GM21381 (cell line): ENCODE data around the gene ZBTB32.

Source experiments
- ATAC-seq: cut with Tn5 transposase; IDR thresholded peaks from one replicate; pipeline ENCODE4 v1.9.1; 2021; ENCODE audit warnings: mild to moderate bottlenecking, moderate library complexity; ENCODE audit not compliant: unreplicated experiment

The ZBTB32 gene

DNA sequence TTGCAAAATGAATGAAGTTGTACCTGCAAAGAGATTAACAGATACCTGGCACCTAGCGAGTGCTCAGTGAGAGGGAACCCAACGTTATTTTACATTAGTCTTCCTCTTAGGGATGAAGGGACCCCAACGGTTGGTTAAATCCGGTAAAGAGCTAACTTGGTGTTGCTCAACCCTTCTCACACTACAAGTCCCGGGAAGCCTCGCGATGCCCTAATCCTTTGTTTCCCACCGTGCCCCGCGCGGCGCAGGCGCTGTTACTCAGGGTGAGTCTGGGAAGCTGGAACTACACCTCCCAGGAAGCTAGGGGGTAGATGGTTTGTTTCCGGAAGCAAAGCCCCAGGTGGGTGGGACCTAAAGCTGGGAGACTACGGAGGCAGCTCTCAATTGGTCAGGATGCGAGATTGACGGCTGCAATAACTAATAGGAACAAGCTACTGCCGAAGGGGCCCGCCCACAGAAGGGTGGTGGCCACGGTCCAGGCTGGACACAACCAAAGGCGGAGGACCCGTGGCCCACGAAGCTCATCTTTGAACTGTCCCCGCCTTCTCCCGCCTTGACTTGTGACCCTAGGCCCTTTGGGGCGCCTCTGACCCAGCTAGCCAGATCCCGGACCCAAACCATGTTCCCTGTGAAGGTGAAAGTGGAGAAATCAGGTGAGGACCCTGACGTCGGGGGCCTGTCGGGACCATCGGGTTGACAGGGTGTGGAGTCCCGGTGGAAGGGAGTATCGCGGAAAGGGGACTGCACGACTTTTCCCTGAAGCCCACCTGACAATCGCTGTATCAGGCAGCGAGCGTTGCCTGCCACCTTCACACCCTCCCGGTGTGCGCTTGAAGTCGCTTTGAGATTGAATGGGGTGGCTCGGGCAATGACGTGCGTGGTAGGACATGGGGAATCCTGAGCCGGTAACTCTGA is 44.0 kb downstream of the ZBTB32 start, which contains the start of gene LIN37:
Gene LIN37 (plus strand): TSS at position 471 of the 915 bp plus-strand sequence. CDS start 149 bp downstream, at position 620.
- peak; percentile 57 for ATAC-seq

DNA sequence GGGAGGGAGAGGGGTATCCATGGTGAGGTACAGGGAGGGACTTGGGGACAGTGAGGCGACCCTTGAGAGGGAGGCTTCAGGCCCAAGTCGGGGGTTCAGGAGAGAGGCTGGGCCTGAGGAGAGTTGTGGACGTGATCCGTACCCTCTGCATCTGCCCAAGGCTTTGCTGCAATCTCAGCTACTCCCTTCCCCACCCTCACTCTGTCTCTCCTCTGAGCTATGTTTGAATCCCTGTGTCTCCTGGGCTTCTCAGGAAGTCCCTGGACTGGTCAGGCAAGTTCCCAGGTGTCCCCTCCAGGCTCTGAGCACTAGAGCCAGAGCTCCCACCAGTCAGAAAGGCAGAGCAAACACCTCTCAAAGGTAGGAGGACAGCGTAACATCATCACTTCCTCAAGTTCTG is 45.8 kb downstream of the ZBTB32 start:
- ATAC-seq: no peak

DNA sequence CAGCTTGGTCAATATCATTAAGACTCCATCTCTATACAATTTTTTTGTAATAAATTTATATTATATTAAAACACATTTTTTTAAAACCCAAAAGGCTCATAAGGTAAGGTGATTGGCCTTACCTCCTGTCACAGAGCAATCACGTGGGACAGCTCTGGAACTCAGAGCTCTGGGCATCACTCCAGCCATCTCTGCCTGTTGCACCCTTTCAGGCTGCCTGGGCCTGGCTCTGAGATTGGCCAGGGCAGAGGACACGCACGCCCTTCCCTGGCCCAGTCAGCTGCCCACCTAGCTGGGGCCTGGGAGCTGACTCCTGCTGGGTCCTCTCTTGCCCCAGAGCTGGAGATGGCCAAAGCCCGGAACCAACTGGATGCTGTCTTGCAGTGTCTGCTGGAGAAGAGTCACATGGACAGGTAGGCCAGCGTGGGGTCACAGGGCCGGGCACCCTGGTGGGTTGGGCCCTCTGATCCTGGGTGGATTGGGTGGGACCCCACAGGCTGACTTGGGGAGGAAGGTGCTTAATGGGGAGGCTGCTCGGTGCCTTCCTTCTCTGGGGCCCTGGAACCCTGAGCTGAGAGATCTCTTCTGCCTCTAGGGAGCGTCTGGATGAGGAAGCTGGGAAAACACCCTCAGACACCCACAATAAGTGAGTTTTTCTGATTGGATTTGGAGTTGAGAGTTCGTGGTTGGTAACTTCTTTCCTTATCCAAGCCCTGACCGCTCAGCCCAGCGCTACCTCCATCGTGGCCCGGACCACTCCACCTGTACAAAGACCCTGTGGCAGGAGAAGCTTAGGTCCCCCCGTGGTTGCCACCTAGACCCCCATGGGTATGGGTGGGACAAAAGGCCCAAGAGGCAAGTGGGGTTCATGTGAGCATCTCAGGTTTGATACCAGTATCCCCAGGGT is 47.7 kb downstream of the ZBTB32 start:
- ATAC-seq: no peak

GRCh38 chr19:35752746-35753350 is 48.5 kb downstream of the ZBTB32 start:
- ATAC-seq: no peak

DNA sequence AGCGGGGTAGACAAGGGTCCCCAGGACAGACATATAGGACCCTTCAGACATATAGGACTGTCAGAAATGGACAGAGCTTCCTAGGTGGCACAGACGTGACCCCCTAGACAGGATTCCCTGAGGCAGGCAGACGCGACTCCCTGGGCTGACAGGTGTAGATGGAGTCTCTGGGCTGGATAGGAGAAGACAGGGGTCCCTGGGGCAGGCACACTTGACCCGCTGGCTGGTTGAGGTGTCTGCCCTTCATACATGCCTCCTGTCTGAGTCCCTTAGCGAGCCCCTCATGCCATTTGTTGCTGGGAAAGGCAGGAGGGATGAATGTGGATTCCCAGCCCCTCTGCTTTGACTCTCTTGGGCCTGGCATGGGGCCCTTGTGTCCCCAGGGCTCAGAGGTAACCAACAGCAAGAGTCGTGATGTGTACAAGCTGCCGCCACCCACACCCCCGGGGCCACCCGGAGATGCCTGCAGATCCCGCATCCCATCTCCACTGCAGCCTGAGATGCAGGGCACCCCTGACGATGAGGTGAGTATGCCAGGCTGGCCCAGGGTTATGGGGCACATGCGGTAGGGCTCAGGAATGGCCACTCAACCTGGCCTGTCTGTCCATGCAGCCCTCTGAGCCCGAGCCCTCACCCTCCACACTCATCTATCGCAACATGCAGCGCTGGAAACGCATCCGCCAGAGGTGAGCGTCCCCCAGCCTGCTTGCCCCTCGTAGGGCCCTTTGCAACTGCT is 49.4 kb downstream of the ZBTB32 start:
- no peak for ATAC-seq

DNA sequence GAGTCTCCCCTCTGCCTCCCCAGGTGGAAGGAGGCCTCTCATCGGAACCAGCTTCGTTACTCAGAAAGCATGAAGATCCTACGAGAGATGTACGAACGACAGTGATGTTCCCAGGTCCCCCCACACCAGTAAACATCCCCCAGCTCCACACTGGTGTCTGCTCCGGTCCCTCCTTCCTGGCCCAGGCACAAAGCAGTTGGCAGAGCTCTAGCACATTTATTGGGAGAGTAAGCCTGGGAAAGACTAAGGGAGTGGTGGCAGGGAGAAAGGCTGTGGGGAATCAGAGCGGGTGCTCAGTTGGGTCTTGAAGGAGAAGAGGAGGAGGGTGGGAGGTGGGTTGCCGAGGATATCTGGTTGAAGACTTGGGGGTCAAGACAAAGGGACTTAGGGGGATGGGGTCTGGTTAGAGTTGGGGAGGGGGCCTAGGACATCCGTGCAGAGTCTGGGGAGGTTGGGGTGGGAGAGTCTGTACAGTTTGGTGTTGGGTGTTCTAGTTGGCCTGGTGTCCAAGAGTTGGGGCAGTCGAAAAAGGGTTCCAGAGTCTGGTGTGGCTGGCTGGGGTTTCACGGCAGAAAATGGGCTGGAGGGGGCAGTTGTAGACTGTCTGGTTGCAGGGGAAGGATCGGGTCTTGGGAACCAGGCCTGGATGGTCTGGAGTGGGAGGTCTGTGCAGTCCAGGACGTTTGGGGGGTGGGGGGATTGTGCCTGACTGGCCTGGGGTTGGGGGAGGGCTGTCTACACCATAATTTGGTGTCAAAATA is 50.2 kb downstream of the ZBTB32 start:
- no peak for ATAC-seq

GRCh38 chr19:35755131-35755549 is 50.8 kb downstream of the ZBTB32 start:
- ATAC-seq: no peak

- no peak for ATAC-seq
Observed at GRCh38 chr19:35755550-35756376, 51.4 kb downstream of the ZBTB32 start.

DNA sequence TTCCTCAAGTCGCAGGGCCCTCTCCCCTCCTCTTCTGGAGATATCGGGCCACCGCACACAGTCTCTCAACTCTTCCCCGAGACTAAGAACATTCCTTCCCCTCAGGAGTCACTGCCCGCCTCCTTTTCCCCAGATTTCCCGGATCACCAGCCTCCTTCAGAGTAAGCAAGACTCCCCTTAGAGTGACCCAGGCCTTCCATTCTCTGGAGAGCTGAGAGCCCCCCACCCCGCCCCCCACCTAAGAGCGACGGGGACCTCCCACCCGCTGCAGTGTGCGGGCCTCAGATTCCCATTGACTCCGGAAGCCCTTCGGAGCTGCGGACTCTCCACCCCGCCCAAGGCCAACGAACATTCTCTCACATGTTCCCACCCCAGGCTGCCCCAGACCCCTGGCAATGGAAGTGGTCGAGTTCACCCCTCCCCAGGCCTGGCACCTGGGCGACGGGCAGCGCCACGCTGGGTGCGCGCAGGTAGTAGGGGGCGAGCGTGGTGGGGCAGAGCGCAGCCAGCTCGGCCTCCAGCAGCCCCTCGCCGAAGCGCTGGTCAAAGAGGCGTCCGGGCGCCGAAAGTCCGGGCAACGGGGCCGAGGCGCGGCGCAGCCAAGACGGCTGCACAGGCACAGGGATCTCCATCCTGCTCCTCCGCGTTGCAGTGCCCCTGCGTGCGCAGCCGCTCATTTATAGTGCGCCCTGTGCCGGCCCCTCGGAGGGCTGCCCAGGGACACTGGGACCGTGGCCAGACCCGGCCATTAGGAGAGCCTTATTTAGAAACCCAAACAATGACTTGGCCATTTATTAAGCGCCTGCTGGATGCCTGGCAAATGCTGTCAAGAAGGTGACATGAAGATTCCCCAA is 52.2 kb downstream of the ZBTB32 start, which contains the start of gene HSPB6:
Gene HSPB6 (minus strand): TSS at position 653 of the 854 bp plus-strand sequence. CDS start 21 bp downstream, at position 632.
- ATAC-seq: no peak

GRCh38 chr19:35757231-35757748 is 52.9 kb downstream of the ZBTB32 start:
- no peak for ATAC-seq

DNA sequence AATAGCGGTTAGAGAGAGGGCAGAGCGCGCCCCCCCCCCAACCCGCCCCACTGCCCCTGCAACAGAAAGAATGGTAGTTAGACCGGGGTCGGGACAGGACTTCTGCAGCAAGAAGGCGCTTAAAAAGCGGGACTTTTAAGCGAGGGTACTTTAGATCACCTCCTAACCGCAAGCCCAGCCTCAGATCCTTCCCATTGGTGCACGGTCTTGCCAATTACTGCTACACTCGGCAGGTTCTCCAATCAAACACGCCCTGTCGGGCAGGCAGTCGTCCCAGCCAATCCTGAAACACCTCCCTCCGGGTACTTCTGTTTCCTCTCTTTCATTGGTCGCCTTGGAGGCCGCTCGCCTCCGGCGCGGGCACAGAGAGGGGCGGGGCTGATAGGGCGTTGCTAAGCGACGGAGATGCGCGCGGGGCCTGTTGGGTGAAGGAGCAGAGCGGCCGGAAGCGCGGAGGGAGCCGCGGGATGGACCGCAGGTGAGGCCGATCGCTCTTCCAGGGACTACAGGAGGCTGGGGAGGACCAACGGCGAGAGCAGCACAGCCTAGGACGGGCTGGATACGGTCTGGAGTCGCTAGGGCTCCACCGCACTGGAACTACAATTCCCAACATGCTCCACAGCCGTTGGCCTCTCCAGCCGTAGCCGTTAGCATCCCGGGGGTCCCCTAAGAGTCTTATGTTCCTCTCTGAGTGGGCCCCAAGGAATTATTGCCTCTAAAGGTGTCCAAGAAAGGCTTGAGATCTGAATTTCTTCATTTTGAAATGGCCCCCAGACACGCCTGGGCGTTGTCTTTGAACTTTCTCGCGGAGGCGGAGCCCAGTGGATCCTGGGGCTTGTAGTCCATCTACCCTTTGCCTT is 53.6 kb downstream of the ZBTB32 start, which contains the start of gene PROSER3:
Gene PROSER3 (plus strand): TSS at position 428 of the 860 bp plus-strand sequence. CDS start 40 bp downstream, at position 468.
- ATAC-seq: peak; percentile 91

DNA sequence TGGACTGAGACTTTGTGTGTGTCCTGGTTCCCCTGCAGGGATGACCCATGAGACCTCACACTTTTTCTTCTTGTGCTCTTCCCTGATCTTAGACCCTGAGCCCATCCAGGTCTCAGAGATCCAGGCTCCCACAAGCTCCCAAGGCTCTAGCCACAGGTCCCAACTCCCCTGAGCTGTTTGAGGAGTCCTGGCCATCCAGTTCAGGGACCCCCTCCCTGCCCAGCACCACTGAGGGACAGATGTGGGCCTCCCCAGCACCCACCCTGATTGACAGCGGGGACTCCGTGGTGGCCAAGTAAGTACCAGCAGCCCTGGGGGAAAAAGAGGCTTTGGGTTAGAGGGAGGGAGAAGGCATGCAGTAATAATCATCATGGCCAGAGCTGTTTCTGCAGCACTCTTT is 55.3 kb downstream of the ZBTB32 start:
- no peak for ATAC-seq

GRCh38 chr19:35760711-35761349 is 56.5 kb downstream of the ZBTB32 start:
- ATAC-seq: no peak

GRCh38 chr19:35764432-35765315 is 60.3 kb downstream of the ZBTB32 start:
- no peak for ATAC-seq
